ENCODE results near the gene TRIM63. TPM values are rescaled to one million over a fixed set of nuclear protein-coding genes. Genes with fewer than 3 reads are reported as not detected.

The TRIM63 gene
- total and polyA plus RNA-seq, 9 of the 15 experiments (the other 6 are each of a cell fraction or from before 2014, with no cell fraction given) = 0.08 to 0.57 (median 0.36) TPM

DNA sequence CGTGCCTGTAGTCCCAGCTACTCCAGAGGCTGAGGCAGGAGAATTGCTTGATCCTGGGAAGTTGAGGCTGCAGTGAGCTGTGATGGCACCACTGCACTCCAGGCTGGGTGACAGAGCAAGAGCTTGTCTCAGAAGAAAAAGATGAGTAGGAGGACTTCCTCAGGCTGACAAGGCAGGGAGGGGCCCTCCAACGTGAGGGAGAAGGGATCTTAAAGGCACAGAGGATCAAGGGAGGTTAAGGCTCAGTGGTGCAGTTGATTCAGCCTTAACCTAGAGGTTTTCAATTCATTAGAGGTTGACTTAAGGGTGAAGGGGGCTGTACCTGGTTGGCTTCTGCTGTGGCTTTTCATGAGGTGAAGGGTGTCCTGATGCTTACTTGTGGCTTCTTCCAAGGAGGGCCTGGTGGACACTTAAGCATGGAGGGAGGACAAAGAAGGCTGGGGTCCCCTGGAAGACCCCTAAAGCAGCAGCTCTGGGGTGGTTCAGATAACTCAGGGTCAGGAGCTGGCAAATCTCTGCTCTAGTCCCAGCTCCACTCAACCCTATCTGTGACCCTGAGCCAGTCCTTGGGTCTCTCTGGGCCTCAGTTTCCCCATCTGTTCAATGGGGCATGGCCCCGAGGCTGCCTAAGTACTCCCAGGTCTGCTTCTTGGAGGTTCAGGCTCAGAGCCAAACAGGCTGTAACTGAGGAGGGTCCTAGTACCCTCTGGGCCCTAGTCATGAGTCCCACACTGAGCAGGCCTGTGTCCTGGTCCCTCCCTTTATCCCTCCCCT, 39.5 kb downstream of the TRIM63 start (continued):
- TF ChIP-seq HDAC6 (IDR thresholded peaks at IDR 0.05; ENCODE audit: low read depth, low read length) = no peak
- TF ChIP-seq HLTF (IDR thresholded peaks at IDR 0.05) = no peak; the same call in 1 of the 2 replicates
- TF ChIP-seq MAFG (tag; conservative IDR thresholded peaks at IDR 0.05) = no peak
- TF ChIP-seq ZNF785 (CRISPR knock-in tag; IDR thresholded peaks at IDR 0.05) = no peak
- no peak for TF ChIP-seq SRSF3 (IDR thresholded peaks at IDR 0.05; ENCODE audit: insufficient read depth, low read length)
- TF ChIP-seq, protein P1, sequence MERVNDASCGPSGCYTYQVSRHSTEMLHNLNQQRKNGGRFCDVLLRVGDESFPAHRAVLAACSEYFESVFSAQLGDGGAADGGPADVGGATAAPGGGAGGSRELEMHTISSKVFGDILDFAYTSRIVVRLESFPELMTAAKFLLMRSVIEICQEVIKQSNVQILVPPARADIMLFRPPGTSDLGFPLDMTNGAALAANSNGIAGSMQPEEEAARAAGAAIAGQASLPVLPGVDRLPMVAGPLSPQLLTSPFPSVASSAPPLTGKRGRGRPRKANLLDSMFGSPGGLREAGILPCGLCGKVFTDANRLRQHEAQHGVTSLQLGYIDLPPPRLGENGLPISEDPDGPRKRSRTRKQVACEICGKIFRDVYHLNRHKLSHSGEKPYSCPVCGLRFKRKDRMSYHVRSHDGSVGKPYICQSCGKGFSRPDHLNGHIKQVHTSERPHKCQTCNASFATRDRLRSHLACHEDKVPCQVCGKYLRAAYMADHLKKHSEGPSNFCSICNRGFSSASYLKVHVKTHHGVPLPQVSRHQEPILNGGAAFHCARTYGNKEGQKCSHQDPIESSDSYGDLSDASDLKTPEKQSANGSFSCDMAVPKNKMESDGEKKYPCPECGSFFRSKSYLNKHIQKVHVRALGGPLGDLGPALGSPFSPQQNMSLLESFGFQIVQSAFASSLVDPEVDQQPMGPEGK (CRISPR knock-in tag; IDR thresholded peaks at IDR 0.05; ENCODE audit: borderline replicate concordance) = no peak
- TF ChIP-seq FOXP1 (CRISPR knock-in tag; IDR thresholded peaks at IDR 0.05) = no peak
- no peak for TF ChIP-seq ZNF232 (CRISPR knock-in tag; IDR thresholded peaks at IDR 0.05)
- peak in 1 of 2 experiments; percentile 38; a peak in 2 of 4 replicates for TF ChIP-seq KDM1A (IDR thresholded peaks at IDR 0.05)
- TF ChIP-seq PBX2 (CRISPR knock-in tag; IDR thresholded peaks at IDR 0.05; ENCODE audit: low read depth) = no peak
- no peak for TF ChIP-seq PBX2 (tag; conservative IDR thresholded peaks at IDR 0.05; ENCODE audit: low read depth)
- TF ChIP-seq SMARCA5 (IDR thresholded peaks at IDR 0.05) = 0 out of 2 replicates have a peak, but pooled peaks have one; percentile 24
- TF ChIP-seq, protein P2, sequence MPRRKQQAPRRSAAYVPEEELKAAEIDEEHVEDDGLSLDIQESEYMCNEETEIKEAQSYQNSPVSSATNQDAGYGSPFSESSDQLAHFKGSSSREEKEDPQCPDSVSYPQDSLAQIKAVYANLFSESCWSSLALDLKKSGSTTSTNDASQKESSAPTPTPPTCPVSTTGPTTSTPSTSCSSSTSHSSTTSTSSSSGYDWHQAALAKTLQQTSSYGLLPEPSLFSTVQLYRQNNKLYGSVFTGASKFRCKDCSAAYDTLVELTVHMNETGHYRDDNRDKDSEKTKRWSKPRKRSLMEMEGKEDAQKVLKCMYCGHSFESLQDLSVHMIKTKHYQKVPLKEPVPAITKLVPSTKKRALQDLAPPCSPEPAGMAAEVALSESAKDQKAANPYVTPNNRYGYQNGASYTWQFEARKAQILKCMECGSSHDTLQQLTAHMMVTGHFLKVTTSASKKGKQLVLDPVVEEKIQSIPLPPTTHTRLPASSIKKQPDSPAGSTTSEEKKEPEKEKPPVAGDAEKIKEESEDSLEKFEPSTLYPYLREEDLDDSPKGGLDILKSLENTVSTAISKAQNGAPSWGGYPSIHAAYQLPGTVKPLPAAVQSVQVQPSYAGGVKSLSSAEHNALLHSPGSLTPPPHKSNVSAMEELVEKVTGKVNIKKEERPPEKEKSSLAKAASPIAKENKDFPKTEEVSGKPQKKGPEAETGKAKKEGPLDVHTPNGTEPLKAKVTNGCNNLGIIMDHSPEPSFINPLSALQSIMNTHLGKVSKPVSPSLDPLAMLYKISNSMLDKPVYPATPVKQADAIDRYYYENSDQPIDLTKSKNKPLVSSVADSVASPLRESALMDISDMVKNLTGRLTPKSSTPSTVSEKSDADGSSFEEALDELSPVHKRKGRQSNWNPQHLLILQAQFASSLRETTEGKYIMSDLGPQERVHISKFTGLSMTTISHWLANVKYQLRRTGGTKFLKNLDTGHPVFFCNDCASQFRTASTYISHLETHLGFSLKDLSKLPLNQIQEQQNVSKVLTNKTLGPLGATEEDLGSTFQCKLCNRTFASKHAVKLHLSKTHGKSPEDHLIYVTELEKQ (CRISPR knock-in tag; IDR thresholded peaks at IDR 0.05) = no peak
- TF ChIP-seq, protein P3, sequence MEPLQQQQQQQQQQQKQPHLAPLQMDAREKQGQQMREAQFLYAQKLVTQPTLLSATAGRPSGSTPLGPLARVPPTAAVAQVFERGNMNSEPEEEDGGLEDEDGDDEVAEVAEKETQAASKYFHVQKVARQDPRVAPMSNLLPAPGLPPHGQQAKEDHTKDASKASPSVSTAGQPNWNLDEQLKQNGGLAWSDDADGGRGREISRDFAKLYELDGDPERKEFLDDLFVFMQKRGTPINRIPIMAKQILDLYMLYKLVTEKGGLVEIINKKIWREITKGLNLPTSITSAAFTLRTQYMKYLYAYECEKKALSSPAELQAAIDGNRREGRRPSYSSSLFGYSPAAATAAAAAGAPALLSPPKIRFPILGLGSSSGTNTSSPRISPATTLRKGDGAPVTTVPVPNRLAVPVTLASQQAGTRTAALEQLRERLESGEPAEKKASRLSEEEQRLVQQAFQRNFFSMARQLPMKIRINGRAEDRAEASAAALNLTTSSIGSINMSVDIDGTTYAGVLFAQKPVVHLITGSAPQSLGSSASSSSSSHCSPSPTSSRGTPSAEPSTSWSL (CRISPR knock-in tag; IDR thresholded peaks at IDR 0.05; ENCODE audit: borderline replicate concordance) = no peak
- no peak for TF ChIP-seq XRCC3 (IDR thresholded peaks at IDR 0.05)
